Spleen (tissue), 11 donors: Measurements from ENCODE around the gene ATP6V0A4. TPM values are rescaled to one million over a fixed set of nuclear protein-coding genes. Genes with fewer than 3 reads are reported as not detected.
"Not testable (repeated sequence)": the region's sequence is repeated elsewhere in the genome, so short reads cannot be mapped to it uniquely, and the experiment has no call there.

Experiments
- DNase-seq: peaks from one replicate; pipeline ENCODE4 v3.0.0-alpha.2; 2020
- H3K27ac ChIP-seq, 8 donors: fragments of 200-600 bp; sonication (generic) in 7 of 8; 1 replicate in 4 of 8; 2 replicates in 4 of 8; pipeline versions ENCODE4 v1.5.0 to v1.8.0; 2016 to 2021; ENCODE audit warnings: inconsistent platforms in 4 of 8, mild to moderate bottlenecking in 4 of 8, moderate library complexity in 1 of 8
- H3K27me3 ChIP-seq, 7 donors: fragments of 200-600 bp; sonication (generic) in 6 of 7; replicated peaks in 1 of 7; 1 replicate in 4 of 7; 2 replicates in 3 of 7; pipeline versions ENCODE4 v1.5.0 to v1.8.0; 2016 to 2021; ENCODE audit warnings: inconsistent platforms in 3 of 7, mild to moderate bottlenecking in 1 of 7
- H3K36me3 ChIP-seq, 6 donors: fragments of 200-600 bp; sonication (generic) in 5 of 6; 1 replicate in 4 of 6; 2 replicates in 2 of 6; pipeline versions ENCODE4 v1.5.0 to v1.8.0; 2016 to 2021; ENCODE audit warnings: inconsistent platforms in 2 of 6
- H3K4me1 ChIP-seq, 6 donors: fragments of 200-600 bp; sonication (generic) in 5 of 6; 1 replicate in 3 of 6; 2 replicates in 3 of 6; pipeline versions ENCODE4 v1.5.0 to v1.8.0; 2016 to 2021; ENCODE audit warnings: inconsistent platforms in 3 of 6
- H3K4me3 ChIP-seq, 8 donors: fragments of 200-600 bp; sonication (generic) in 7 of 8; 1 replicate in 4 of 8; 2 replicates in 4 of 8; pipeline versions ENCODE4 v1.5.0 to v1.8.0; 2016 to 2021; ENCODE audit warnings: inconsistent platforms in 4 of 8, mild to moderate bottlenecking in 4 of 8, moderate library complexity in 2 of 8
- H3K9me3 ChIP-seq, 8 donors: fragments of 200-600 bp; sonication (generic) in 7 of 8; 1 replicate in 4 of 8; 2 replicates in 4 of 8; pipeline versions ENCODE4 v1.5.0 to v1.8.0; 2016 to 2021; ENCODE audit warnings: inconsistent platforms in 4 of 8
- CTCF ChIP-seq, 11 experiments: fragments of 200-600 bp in 7 of 11; fragments of 450-650 bp in 4 of 11; sonication (generic) in 4 of 11; IDR thresholded peaks in 8 of 11; conservative IDR thresholded peaks in 3 of 11; 1 replicate in 7 of 11; 2 replicates in 4 of 11; pipeline versions ENCODE4 v1.4.0 to v1.8.0; 2016 to 2021; ENCODE audit warnings: antibody characterized with exemption in 11 of 11, inconsistent platforms in 4 of 11, mild to moderate bottlenecking in 1 of 11
- POLR2A ChIP-seq, 3 donors: fragments of 450-650 bp; IDR thresholded peaks; one replicate each; pipeline ENCODE4 v1.5.1; 2017; ENCODE audit warnings: antibody characterized with exemption in 3 of 3, mild to moderate bottlenecking in 1 of 3
- POLR2AphosphoS5 ChIP-seq, 3 donors: sonication (generic); formaldehyde crosslinking; IDR thresholded peaks; one replicate each; pipeline ENCODE4 v1.5.1; 2017; ENCODE audit warnings: antibody characterized with exemption in 3 of 3
- WGBS, 5 donors: extraction: QIAGEN DNeasy Blood & Tissue Kit in 3 of 5; methylation state at CpG; one replicate each; pipeline versions ENCODE4 v1.1.5 to v1.1.7; 2013 to 2018; 5-methylcytosine and 5-hydroxymethylcytosine counted together
- intact Hi-C: fragments of 100-400 bp; cut with DNase I; formaldehyde crosslinking; loops from one replicate; pipeline ENCODE4 v1.15.0; 2023; ENCODE audit warnings: low total_unique reads
- polyA plus RNA-seq, 3 donors: library from polyadenylated mRNA; stranded (reverse); fragments of 200-250 nt; gene quantifications; one replicate each; pipeline ENCODE4 v1.2.1, GENCODE V29; 2013
- total RNA-seq, 7 donors: library from RNA; depleted of rRNA in 3 of 7; stranded (reverse); fragments of >200 nt in 3 of 7; fragmentation: NEBNext Ultra II Directional in 4 of 7; extraction: Animal tissue kit (Norgen Biotek cat#: 25700) in 4 of 7; gene quantifications; one replicate each; pipeline versions ENCODE4 v1.1.0 to v1.2.1, GENCODE V29; 2016 to 2021
- donor health status: healthy with polysubstance abuse.
- donor health status: DM: no; HTN: no; CAD: no; lungs with moderate emphysema.
- donor health status: DM: no; HTN: no; CAD: no.
- donor health status: Bipolar disorder and iron deficiency.
- donor health status: healthy.
- donor health status: DM: no; HTN: no; CAD: no.
- donor health status: DM: yes; HTN: yes; CAD: no.

Gene ATP6V0A4
- total and polyA plus RNA-seq, 10 donors = not detected

- intact Hi-C loops = no loop called here
- Histone ChIP-seq H3K9me3 (peaks cover 0 to 5% (median 0%) of the 10 kb centered on the region in 8 donors), H3K4me3 (no peak overlapping the region), H3K4me1 (no peaks in the 10 kb centered on the region), H3K27me3 (peaks cover 0 to 7% (median 0%) of the 10 kb centered on the region in 7 donors), H3K27ac (no peak overlapping the region), H3K36me3 (no peaks in the 10 kb centered on the region)
- no peak for DNase-seq
- WGBS, 5 donors = 84 to 92% (median 88%) methylated on average over 5 of the region's 5 CpGs
- no peak for TF ChIP-seq POLR2A (IDR thresholded peaks at IDR 0.05)
- TF ChIP-seq POLR2AphosphoS5 (IDR thresholded peaks at IDR 0.05) = no peak
- TF ChIP-seq CTCF (IDR thresholded peaks at IDR 0.05 in 8 of 11, conservative IDR thresholded peaks at IDR 0.05 in 3 of 11) = no peak
Measured at GRCh38 chr7:138691178-138691577, 106.8 kb downstream of the ATP6V0A4 start.

- TF ChIP-seq POLR2A (IDR thresholded peaks at IDR 0.05) = no peak
- no peak for TF ChIP-seq POLR2AphosphoS5 (IDR thresholded peaks at IDR 0.05)
- no peak for TF ChIP-seq CTCF (IDR thresholded peaks at IDR 0.05 in 8 of 11, conservative IDR thresholded peaks at IDR 0.05 in 3 of 11)
- intact Hi-C loops = no loop called here
Measured at GRCh38 chr7:138690495-138690894, 107.5 kb downstream of the ATP6V0A4 start.

DNA sequence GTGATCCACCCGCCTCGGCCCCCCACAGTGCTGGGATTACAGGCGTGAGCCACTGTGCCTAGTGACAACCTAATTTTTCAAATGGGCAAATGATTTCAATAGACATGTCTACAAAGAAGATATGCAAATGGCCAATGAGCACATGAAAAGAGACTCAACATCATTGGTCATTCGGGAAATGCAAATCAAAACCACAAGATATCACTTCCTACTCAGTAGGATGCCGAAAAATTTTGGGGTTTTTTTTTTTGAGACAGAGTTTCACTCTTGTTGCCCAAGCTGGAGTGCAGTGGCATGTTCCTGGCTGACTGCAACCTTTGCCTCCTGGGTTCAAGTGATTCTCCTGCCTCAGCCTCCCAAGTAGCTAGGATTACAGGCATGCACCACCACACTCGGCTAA lies 110.0 kb downstream of the ATP6V0A4 start:
- H3K27ac ChIP-seq, H3K27me3 ChIP-seq, H3K9me3 ChIP-seq, H3K4me3 ChIP-seq, intact Hi-C loops, H3K36me3 ChIP-seq, DNase-seq, H3K4me1 ChIP-seq: not testable (repeated sequence)
- 74 to 87% (median 85%) methylated on average over 6 of the region's 6 CpGs for WGBS, 5 donors

More at GRCh38 chr7:138690495-138690894, 107.5 kb downstream of the ATP6V0A4 start:
- H3K4me1 ChIP-seq = no peaks in the 10 kb centered on the region
- H3K27ac ChIP-seq = no peak overlapping the region
- no peak overlapping the region for H3K4me3 ChIP-seq
- 56 to 100% (median 98%) methylated on average over 2 of the region's 2 CpGs for WGBS, 5 donors
- H3K27me3 ChIP-seq = peaks cover 0 to 7% (median 0%) of the 10 kb centered on the region in 7 donors
- DNase-seq = no peak
- no peaks in the 10 kb centered on the region for H3K36me3 ChIP-seq
- peaks cover 0 to 5% (median 0%) of the 10 kb centered on the region in 8 donors for H3K9me3 ChIP-seq

GRCh38 chr7:138684340-138684739 lies 113.7 kb downstream of the ATP6V0A4 start:
- Histone ChIP-seq H3K36me3 (no peaks in the 10 kb centered on the region), H3K9me3 (peaks cover 0 to 5% (median 0%) of the 10 kb centered on the region in 8 donors), H3K4me3 (no peak overlapping the region), H3K27ac (no peak overlapping the region), H3K4me1 (no peaks in the 10 kb centered on the region), H3K27me3 (no peaks in the 10 kb centered on the region)
- intact Hi-C loops = no loop called here
- TF ChIP-seq CTCF (IDR thresholded peaks at IDR 0.05 in 8 of 11, conservative IDR thresholded peaks at IDR 0.05 in 3 of 11) (no peak), POLR2AphosphoS5 (IDR thresholded peaks at IDR 0.05) (no peak), POLR2A (IDR thresholded peaks at IDR 0.05) (no peak)
- WGBS, 5 donors = 74 to 88% (median 78%) methylated on average over 3 of the region's 3 CpGs
- DNase-seq = no peak

DNA sequence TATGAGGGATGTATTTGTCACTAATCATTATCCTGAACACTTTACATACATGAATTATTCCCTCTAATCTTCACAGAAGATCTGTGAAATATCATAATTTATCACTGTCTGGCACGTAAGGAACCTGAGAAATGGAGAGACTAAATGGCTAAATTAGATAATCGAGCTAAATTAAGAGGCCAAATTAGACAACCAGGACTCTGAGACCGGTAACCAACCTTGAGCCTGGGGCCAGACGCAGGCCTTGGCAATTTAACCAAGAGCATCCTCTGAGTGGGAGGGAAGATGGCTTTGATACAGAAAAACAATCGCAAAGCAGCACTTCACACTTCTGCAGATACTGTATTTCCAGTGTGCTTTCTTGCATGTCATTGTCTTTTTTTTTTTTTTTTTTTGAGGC lies 118.2 kb downstream of the ATP6V0A4 start:
- Histone ChIP-seq H3K27ac (no peak overlapping the region), H3K4me3 (no peak overlapping the region), H3K4me1 (no peaks in the 10 kb centered on the region), H3K27me3 (no peaks in the 10 kb centered on the region), H3K36me3 (no peaks in the 10 kb centered on the region), H3K9me3 (no peaks in the 10 kb centered on the region)
- 53 to 92% (median 69%) methylated on average over 5 of the region's 5 CpGs for WGBS, 5 donors
- intact Hi-C loops = no loop called here
- DNase-seq = no peak
- TF ChIP-seq POLR2A (IDR thresholded peaks at IDR 0.05) = no peak
- no peak for TF ChIP-seq CTCF (IDR thresholded peaks at IDR 0.05 in 8 of 11, conservative IDR thresholded peaks at IDR 0.05 in 3 of 11)
- TF ChIP-seq POLR2AphosphoS5 (IDR thresholded peaks at IDR 0.05) = no peak
